ENCODE measurements around the gene TUFT1.

Gene TUFT1

DNA sequence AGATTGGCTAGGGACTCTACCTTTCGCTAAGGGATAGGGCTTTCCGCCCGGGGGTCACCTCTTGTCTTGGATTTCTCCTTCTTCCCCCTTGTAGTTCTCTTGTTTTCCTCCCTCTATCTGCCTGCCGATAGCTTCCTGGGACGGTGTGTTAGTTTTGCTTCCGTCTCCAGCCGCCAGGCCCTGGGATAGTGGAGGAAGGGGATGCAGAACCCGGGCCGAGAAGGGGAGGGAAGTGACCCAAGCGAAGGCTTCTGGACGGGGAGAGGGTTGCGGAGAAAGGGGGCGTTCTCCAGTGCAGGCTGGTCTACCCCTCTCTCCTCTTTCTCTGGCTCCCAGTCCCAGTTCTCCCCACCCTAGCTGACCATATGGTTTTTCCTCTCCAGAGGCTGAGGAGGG lies 871 bp downstream of the TUFT1 start:
- DNase-seq: no peak

- DNase-seq: no peak
Measured at GRCh38 chr1:151541752-151542151, 1.6 kb downstream of the TUFT1 start.

DNA sequence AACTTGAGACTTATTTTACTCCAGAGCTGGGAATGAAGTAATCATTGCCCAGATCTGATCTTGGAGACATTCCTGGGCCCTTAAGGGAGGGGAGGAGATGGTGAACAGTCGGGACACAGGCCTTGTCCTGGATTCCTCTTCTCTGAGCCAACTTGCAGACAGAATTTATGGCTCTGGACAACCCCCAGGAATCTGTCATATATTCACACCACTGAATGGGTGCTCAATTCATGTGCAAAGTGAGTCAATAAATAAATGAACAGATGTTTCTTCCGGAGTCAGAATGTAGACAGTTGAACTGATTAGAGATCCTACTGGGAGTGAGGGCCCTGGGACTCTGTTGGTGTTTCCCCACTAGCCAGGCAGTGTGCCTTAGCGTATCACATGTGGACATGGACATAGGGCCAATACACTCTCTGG lies 2.6 kb downstream of the TUFT1 start:
- DNase-seq: no peak

- DNase-seq: no peak
Measured at GRCh38 chr1:151545542-151545941, 5.4 kb downstream of the TUFT1 start.

GRCh38 chr1:151546011-151546925 lies 6.2 kb downstream of the TUFT1 start:
- no peak for DNase-seq

DNA sequence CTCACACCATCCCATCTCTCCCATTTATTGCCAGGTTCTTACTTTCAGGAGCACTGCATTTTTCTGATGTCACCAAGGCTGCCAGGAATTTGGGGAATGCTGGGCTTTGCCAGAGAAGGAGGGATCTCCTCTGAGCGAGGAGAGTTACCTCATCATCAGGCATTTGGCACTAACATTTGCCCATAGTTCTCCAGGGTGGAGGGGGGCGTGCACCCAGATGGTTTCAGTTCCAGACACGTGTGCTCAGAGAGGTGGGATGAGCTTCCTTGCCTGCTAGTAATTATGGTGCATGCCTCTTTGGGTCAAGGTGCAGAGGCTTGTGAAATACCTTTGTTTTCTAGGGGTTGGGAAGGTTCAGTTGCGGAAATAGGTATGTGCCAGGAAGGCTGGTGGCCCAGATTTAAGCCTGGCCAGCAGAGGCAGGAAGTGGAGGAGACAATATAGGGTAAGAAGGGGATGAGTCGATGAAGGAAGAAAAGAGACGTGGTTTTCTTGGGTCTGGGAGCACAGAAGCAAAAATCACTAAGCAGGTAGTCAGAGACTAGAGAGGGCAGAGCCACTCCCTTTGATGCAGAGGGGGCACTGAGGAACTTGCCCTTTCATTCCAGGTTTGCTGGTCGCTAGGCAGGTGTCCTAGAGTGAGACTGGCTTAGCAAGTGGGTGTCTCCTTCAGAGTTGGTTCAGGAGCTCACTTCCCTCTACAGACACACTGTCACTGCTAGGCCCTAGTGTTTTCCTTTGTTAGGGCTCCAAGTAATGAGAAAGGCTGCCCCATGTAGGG lies 7.2 kb downstream of the TUFT1 start:
- DNase-seq: no peak

GRCh38 chr1:151547900-151548230 lies 7.8 kb downstream of the TUFT1 start:
- no peak for DNase-seq

GRCh38 chr1:151549199-151549598 lies 9.1 kb downstream of the TUFT1 start:
- DNase-seq: no peak

DNA sequence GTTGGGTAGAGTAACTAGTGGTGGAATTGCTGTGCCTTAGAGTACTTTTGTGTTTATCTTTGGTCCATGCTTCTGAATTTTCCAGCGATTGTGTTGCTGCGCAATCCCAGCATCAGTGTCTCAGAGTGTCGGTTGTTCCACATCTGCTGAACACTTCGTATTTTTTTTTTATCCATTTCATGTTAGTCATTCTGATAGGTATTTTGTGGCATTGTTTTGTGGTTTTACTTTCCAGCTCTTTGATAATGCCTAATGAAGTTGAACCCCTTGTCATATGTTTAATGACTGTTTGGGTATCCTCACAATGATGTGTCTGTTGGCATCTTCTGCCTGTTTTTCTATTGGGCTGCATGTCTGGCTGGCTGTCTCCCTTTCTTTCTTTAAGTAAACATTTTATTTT lies 13.6 kb downstream of the TUFT1 start:
- DNase-seq: no peak

DNA sequence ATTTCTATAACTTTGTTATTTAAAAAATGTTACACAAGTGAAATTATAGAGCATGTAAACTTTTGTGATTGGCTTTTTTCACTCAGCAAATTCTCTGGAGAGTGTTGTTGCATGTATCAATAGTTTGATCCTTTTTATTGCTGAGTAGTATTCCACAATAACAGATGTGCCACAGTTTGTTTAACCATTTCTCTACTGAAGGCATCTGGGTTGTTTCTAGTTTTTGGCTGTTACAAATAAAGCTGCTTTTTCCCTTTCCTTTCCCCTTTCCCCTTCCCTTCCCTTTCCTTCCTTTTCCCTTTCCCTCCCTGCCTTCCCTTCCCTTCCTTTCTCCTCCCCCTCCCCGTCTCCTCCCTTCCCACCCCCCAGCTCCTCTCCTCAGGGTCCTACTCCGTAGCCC lies 15.9 kb downstream of the TUFT1 start:
- DNase-seq: no peak

GRCh38 chr1:151562661-151563060 lies 22.6 kb downstream of the TUFT1 start:
- no peak for DNase-seq

DNA sequence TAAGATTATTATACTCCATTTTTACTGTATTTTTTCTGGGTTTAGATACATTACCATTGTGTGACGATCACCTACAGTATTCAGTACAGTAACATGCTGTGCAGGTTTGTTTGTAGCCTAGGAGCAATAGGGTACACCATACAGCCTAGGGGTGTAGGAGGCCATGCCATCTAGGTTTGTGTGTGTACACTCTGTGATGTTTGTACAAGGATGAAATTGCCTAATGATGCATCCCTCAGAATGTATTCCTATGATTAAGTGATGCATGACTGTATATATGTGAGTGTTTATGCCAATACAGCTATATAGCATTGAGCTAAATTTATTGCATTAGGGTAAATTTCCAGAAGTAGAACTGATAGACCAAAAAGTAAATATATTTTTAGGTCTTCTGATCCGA lies 23.3 kb downstream of the TUFT1 start:
- no peak for DNase-seq

GRCh38 chr1:151565502-151566189 lies 25.5 kb downstream of the TUFT1 start:
- no peak for DNase-seq

DNA sequence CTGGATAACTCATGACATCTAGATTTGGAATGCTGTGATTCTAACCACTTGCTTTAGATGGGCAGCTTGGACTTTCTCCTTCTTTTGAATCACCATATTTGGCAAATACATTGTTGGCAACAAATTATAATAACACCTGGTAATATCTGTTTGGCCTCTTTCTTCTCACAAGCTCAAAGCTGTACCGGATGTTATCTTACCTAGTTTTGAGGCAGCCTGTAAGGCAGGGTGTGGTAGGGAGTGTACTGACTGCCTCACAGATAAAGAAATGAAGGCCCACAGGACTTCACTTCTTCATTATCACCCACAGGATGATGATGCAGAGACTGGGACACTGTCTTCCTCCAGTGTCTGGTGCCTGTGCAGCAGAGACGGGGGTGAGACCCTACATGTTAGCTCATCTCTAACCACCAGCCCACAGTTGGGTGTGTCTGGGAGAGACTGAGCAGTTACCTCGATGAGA lies 28.5 kb downstream of the TUFT1 start:
- DNase-seq: no peak

DNA sequence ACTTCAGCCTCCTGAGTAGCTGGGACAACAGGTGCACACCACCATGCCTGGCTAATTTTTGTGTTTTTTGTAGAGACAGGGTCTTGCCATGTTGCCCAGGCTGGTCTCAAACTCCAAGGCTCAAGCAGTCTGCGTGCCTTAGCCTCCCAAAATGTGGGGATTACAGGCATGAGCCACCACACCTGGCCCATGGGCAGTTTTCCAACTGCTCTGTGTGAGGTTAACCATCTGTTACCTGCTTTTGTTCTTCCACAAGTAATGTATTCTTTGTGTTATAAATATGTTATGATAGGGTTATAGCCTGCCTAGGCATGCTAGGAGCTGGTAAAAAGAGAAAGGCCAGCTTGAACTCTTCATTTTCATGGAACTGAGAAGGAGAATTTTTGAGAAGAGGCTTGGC lies 30.7 kb downstream of the TUFT1 start:
- DNase-seq: no peak

DNA sequence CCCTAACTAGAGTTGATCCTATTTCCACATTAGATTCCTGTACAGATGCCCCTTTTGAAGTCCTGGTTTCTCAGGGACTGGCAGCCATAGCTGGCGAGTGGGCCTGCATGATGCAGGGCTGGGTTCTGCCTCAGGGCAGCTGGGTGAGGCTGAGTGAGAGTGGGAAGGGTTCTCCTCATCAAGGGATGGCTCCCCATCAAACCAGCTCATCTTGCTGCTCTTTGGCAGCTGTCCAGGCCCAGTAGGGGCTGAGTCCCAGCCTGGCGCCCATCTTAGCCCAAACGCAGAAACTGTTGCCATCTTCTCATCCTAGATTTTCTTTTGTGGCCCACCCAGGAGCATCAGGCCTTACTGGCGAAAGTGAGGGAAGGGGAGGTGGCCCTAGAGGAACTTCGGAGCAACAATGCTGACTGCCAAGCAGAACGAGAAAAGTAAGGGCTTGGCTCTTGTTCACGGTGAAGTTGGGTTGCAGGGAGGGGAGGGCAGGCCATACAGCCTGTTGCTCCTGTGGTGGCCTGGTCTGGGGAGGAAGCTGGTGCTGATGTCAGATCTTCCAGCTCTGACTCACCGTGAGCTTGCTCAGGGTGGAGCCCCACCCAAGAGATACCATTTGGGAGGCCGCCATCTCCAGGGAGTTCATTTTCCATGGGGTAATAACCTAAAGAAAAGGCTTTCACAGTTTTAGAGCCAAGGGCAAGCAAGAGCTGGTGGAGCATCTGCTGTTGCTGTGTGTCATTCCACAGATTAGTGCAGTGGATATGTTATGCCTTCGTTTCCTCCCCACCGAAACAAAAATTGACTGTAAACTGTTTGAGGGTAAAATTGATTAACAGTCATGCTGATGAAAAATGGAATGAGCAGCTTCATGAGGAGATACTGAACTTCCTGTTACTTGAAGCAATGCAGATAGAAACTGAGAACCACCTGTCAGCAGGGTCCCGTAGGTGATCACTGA lies 34.7 kb downstream of the TUFT1 start:
- no peak for DNase-seq

- no peak for DNase-seq
Measured at GRCh38 chr1:151577173-151577572, 37.1 kb downstream of the TUFT1 start.

DNA sequence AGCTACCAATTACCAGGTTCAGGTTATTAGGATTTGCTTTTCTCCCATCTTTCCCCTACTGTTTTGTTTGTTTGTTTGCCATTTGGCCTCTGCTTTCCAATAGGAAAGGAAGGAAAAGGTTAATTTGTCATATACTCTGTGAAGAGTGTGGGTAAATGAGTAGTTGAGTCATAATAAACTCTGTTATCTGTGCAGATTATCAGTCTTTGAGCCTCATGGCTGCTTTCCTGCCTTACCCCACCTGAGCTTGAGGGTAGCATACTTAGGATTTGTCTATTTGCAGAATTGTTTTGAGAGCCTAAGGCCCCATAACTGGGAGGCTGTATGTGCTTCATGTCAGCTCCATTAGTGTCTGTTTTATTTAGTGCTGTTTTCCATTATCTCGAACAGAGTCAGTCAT lies 38.8 kb downstream of the TUFT1 start:
- DNase-seq: no peak

DNA sequence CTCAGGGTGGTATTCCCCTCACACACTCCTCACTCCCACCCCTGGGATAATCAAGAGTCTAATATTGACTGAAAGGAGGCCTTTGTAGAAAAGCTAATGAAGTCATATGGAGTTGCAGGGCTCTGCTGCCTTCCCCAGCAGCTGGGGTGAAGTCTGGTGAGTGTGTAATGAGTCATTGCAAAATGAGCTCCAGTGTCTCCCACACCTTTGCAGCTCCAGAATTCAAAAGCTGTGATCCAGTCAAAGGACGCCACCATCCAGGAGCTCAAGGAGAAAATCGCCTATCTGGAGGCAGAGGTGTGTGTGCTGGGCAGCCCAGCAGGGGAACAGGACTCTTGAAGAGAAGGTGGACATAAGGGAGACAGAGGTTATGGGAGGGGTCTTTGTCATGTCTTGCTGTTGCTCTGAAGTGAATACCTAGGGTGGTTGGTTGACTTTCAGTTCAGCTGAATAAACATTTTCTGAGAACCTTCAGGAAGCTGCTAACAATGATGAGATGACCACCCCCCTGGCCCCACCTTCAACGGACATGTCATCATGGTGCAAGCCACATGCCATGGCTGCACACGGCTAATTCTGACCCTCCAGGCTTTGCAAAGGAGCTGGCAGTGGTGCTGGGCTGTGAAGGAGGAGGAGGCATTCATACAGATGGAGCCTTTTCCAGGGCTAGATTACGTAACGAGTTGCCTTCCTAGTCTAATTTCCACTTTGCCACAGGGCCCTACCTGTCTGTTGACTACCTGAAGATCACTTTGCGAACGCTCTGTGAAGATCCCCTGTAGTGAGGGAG lies 39.5 kb downstream of the TUFT1 start:
- no peak for DNase-seq

- DNase-seq: no peak
Measured at GRCh38 chr1:151581451-151581850, 41.3 kb downstream of the TUFT1 start.

- DNase-seq: no peak
Measured at GRCh38 chr1:151581921-151582320, 41.8 kb downstream of the TUFT1 start.

DNA sequence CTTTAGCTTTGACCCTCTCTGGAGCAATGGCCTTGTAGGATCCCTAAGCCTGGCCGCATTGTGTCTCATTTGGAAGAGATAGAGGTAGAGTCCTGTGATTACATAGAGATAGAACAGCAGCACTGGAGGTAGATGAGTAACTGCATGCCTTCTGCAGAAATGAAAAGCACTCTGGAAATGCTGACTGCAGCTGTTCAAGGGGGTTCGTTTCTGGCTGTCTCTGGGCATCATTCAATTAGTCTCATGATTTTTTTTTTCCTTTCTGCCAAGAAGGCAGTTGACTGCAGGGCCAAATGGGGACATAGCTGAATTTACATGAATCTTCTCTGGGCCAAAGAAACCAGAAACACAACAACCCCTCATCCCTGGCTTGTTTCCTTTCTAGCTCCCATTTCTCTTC lies 43.7 kb downstream of the TUFT1 start:
- DNase-seq: no peak

Measured in activated CD4-positive, CD25-positive, alpha-beta regulatory T cell (primary cell).